CD4-positive, alpha-beta T cell treated with Interferon gamma for 1 hour (primary cell): ENCODE data around the gene CELA2B.
"Not testable (repeated sequence)": the region's sequence is repeated elsewhere in the genome, so short reads cannot be mapped to it uniquely, and the experiment has no call there.

ENCODE experiments used
- DNase-seq: peaks from one replicate; pipeline ENCODE4 v3.0.0-alpha.2; 2020

The CELA2B gene

GRCh38 chr1:15445390-15446122 lies 30.3 kb upstream of the CELA2B start:
- no peak for DNase-seq

- DNase-seq, result no peak
Observed at GRCh38 chr1:15446212-15446611, 29.7 kb upstream of the CELA2B start.

GRCh38 chr1:15448877-15449462 lies 26.9 kb upstream of the CELA2B start:
- no peak for DNase-seq

- DNase-seq, result no peak
Observed at GRCh38 chr1:15449567-15449966, 26.3 kb upstream of the CELA2B start.

- no peak for DNase-seq
Observed at GRCh38 chr1:15451014-15451722, 24.7 kb upstream of the CELA2B start.

- no peak for DNase-seq
Observed at GRCh38 chr1:15452216-15452615, 23.7 kb upstream of the CELA2B start.

GRCh38 chr1:15452866-15453571 lies 22.9 kb upstream of the CELA2B start:
- no peak for DNase-seq

GRCh38 chr1:15453734-15454133 lies 22.2 kb upstream of the CELA2B start:
- no peak for DNase-seq

- DNase-seq, result no peak
Observed at GRCh38 chr1:15454256-15454655, 21.6 kb upstream of the CELA2B start.

GRCh38 chr1:15455522-15455921 lies 20.4 kb upstream of the CELA2B start:
- DNase-seq, result no peak

- DNase-seq, result no peak
Observed at GRCh38 chr1:15456313-15456954, 19.5 kb upstream of the CELA2B start, which contains the start of gene CELA2A. Gene CELA2A, plus strand, starts transcription at chr1:15456732. Its CDS starts 22 bp downstream, at chr1:15456754.

- DNase-seq, result no peak
Observed at GRCh38 chr1:15457585-15457984, 18.3 kb upstream of the CELA2B start.

GRCh38 chr1:15458388-15458787 lies 17.5 kb upstream of the CELA2B start:
- not testable (repeated sequence) for DNase-seq

- DNase-seq, result no peak
Observed at GRCh38 chr1:15459771-15460707, 15.9 kb upstream of the CELA2B start.

- DNase-seq, result no peak
Observed at GRCh38 chr1:15460708-15461095, 15.2 kb upstream of the CELA2B start.

- DNase-seq, result not testable (repeated sequence)
Observed at GRCh38 chr1:15463064-15463800, 12.7 kb upstream of the CELA2B start.

GRCh38 chr1:15463926-15464322 lies 12.0 kb upstream of the CELA2B start:
- not testable (repeated sequence) for DNase-seq

GRCh38 chr1:15465674-15466073 lies 10.2 kb upstream of the CELA2B start:
- no peak for DNase-seq

- DNase-seq, result not testable (repeated sequence)
Observed at GRCh38 chr1:15466955-15467625, 8.8 kb upstream of the CELA2B start.

GRCh38 chr1:15468145-15468544 lies 7.8 kb upstream of the CELA2B start:
- DNase-seq, result no peak
